LNCAP (cell line): ENCODE measurements around the gene DPH6.

Experiments used
- CTCF ChIP-seq: fragments of 450-650 bp; IDR thresholded peaks from 2 replicates; pipeline ENCODE4 v1.5.1; 2017; ENCODE audit warnings: mild to moderate bottlenecking

DPH6 gene

GRCh38 chr15:35427496-35427895, 118.5 kb downstream of the DPH6 start:
- TF ChIP-seq CTCF = no peak

- no peak for TF ChIP-seq CTCF
Measured at GRCh38 chr15:35427091-35427490, 118.9 kb downstream of the DPH6 start.

GRCh38 chr15:35410775-35411174, 135.2 kb downstream of the DPH6 start:
- TF ChIP-seq CTCF = no peak

GRCh38 chr15:35399901-35400300, 146.1 kb downstream of the DPH6 start:
- TF ChIP-seq CTCF = no peak

GRCh38 chr15:35397027-35397426, 148.9 kb downstream of the DPH6 start:
- TF ChIP-seq CTCF = no peak

GRCh38 chr15:35394416-35394815, 151.5 kb downstream of the DPH6 start:
- TF ChIP-seq CTCF = no peak

GRCh38 chr15:35393398-35393797, 152.6 kb downstream of the DPH6 start:
- TF ChIP-seq CTCF = no peak

GRCh38 chr15:35383506-35383905, 162.5 kb downstream of the DPH6 start:
- no peak for TF ChIP-seq CTCF
